ENCODE data around the gene SCN2B. TPM values are rescaled to one million over a fixed set of nuclear protein-coding genes. Genes with fewer than 3 reads are reported as not detected.
A peak's percentile ranks its signal among the peaks of the same experiment; 100 is the strongest.

The SCN2B gene
- total and polyA plus RNA-seq, 2 of the 13 experiments (the other 11 are each of a cell fraction or from before 2014, with no cell fraction given): 0.01 to 0.02 TPM

- TF ChIP-seq ZNF142 (CRISPR knock-in tag; IDR thresholded peaks at IDR 0.05): no peak
- 0 out of 2 replicates have a peak, but pooled peaks have one; percentile 15 for TF ChIP-seq ZNF772 (CRISPR knock-in tag; IDR thresholded peaks at IDR 0.05)
- TF ChIP-seq SNRNP70 (IDR thresholded peaks at IDR 0.05; ENCODE audit: low read depth, low read length): no peak
- TF ChIP-seq TP53 (CRISPR knock-in tag; conservative IDR thresholded peaks at IDR 0.05): no peak
- no peak for TF ChIP-seq ISX (CRISPR knock-in tag; conservative IDR thresholded peaks at IDR 0.05)
- peak; percentile 52; the same call in 1 of the 2 replicates for TF ChIP-seq ZNF598 (CRISPR knock-in tag; IDR thresholded peaks at IDR 0.05; ENCODE audit: borderline replicate concordance)
- TF ChIP-seq HNRNPLL (IDR thresholded peaks at IDR 0.05; ENCODE audit: low read depth, low read length, poor library complexity, severe bottlenecking): peak; percentile 92
- no peak for TF ChIP-seq SP1 (IDR thresholded peaks at IDR 0.05)
- peak; percentile 52; the same call in 1 of the 2 replicates for TF ChIP-seq SP1 (CRISPR knock-in tag; IDR thresholded peaks at IDR 0.05)
- TF ChIP-seq NONO (IDR thresholded peaks at IDR 0.05): no peak
- TF ChIP-seq NONO (CRISPR knock-in tag; conservative IDR thresholded peaks at IDR 0.05): no peak; the same call in 1 of the 2 replicates
- 0 out of 2 replicates have a peak, but pooled peaks have one; percentile 38 for TF ChIP-seq ZNF136 (CRISPR knock-in tag; IDR thresholded peaks at IDR 0.05; ENCODE audit: low read depth)
- no peak for TF ChIP-seq NFE2 (CRISPR knock-in tag; IDR thresholded peaks at IDR 0.05)
- TF ChIP-seq NFIC (IDR thresholded peaks at IDR 0.05; ENCODE audit: low read length): no peak
- TF ChIP-seq HNF1A (IDR thresholded peaks at IDR 0.05; ENCODE audit: low read depth): no peak
- TF ChIP-seq HNF1A (CRISPR knock-in tag; IDR thresholded peaks at IDR 0.05; ENCODE audit: borderline replicate concordance): peak; percentile 36; the same call in 1 of the 2 replicates
- 0 out of 2 replicates have a peak, but pooled peaks have one; percentile 36 for TF ChIP-seq ZNF761 (CRISPR knock-in tag; conservative IDR thresholded peaks at IDR 0.05)
- no peak for TF ChIP-seq ZC3H4 (CRISPR knock-in tag; IDR thresholded peaks at IDR 0.05; ENCODE audit: borderline replicate concordance)
- TF ChIP-seq ZNF768 (CRISPR knock-in tag; IDR thresholded peaks at IDR 0.05): no peak
Measured at GRCh38 chr11:118145285-118146227, 30.9 kb downstream of the SCN2B start (continued).
